ENCODE data around the gene ANAPC2. TPM values are rescaled to one million over a fixed set of nuclear protein-coding genes. Genes with fewer than 3 reads are reported as not detected.

Gene ANAPC2
- total and polyA plus RNA-seq, 8 donors: 42.1 to 58.8 (median 44.4) TPM

GRCh38 chr9:137165250-137165836 is 23.0 kb downstream of the ANAPC2 start:
- no peak for ATAC-seq
- H3K27ac ChIP-seq: no peak overlapping the region
- no peaks in the 10 kb centered on the region for H3K36me3 ChIP-seq
- no peak for TF ChIP-seq CTCF (IDR thresholded peaks at IDR 0.05)
- intact Hi-C loops (cut with DNase I): no loop called here
- H3K4me1 ChIP-seq: peaks cover 14 to 42% of the 10 kb centered on the region in 2 donors
- H3K9me3 ChIP-seq: no peaks in the 10 kb centered on the region
- H3K4me3 ChIP-seq: no peak overlapping the region
- peaks cover 97 to 100% of the 10 kb centered on the region in 2 donors for H3K27me3 ChIP-seq
- DNase-seq: no peak

- peaks cover 96 to 100% of the 10 kb centered on the region in 2 donors for H3K27me3 ChIP-seq
- ATAC-seq (no peak), DNase-seq (no peak)
- no peaks in the 10 kb centered on the region for H3K9me3 ChIP-seq
- H3K4me1 ChIP-seq: peaks cover 14 to 38% of the 10 kb centered on the region in 2 donors
- no peak for TF ChIP-seq CTCF (IDR thresholded peaks at IDR 0.05)
- no peaks in the 10 kb centered on the region for H3K36me3 ChIP-seq
- intact Hi-C loops (cut with DNase I): no loop called here
- H3K4me3 ChIP-seq: no peak overlapping the region
- H3K27ac ChIP-seq: no peak overlapping the region
Measured at GRCh38 chr9:137164370-137165249, 23.8 kb downstream of the ANAPC2 start.

GRCh38 chr9:137163805-137164204 is 24.6 kb downstream of the ANAPC2 start:
- peaks cover 96 to 100% of the 10 kb centered on the region in 2 donors for H3K27me3 ChIP-seq
- peaks cover 14 to 30% of the 10 kb centered on the region in 2 donors for H3K4me1 ChIP-seq
- H3K36me3 ChIP-seq: no peaks in the 10 kb centered on the region
- TF ChIP-seq CTCF (IDR thresholded peaks at IDR 0.05): no peak
- no peak overlapping the region for H3K4me3 ChIP-seq
- intact Hi-C loops (cut with DNase I): no loop called here
- no peaks in the 10 kb centered on the region for H3K9me3 ChIP-seq
- DNase-seq (no peak), ATAC-seq (no peak)
- no peak overlapping the region for H3K27ac ChIP-seq

GRCh38 chr9:137163365-137163715 is 25.0 kb downstream of the ANAPC2 start:
- intact Hi-C loops (cut with DNase I): no loop called here
- Histone ChIP-seq H3K27ac (no peak overlapping the region), H3K9me3 (no peaks in the 10 kb centered on the region), H3K27me3 (peaks cover 94 to 100% of the 10 kb centered on the region in 2 donors), H3K4me3 (peak overlapping the region; percentile 11 to 36), H3K4me1 (peaks cover 11 to 25% of the 10 kb centered on the region in 2 donors), H3K36me3 (no peaks in the 10 kb centered on the region)
- no peak for DNase-seq
- peak; percentile 63 for ATAC-seq
- TF ChIP-seq CTCF (IDR thresholded peaks at IDR 0.05): no peak

Measured in left lung (tissue), 10 donors.